H1 (cell line): ENCODE measurements around the gene CACFD1. TPM values are rescaled to one million over a fixed set of nuclear protein-coding genes. Genes with fewer than 3 reads are reported as not detected.

ENCODE experiments used
- KDM1A ChIP-seq: fragments of 200-600, 300-600 bp; sonication (generic); IDR thresholded peaks from 2 replicates; pipeline ENCODE4 v1.7.1; 2016; ENCODE audit warnings: mild to moderate bottlenecking, low read length, borderline replicate concordance
- RFX5 ChIP-seq: IDR thresholded peaks from 2 replicates; pipeline ENCODE4 v1.6.1; 2011; ENCODE audit warnings: low read depth, low read length, improper control_type of control experiment, borderline replicate concordance
- polyA plus RNA-seq, 7 experiments: library from polyadenylated mRNA; depleted of rRNA in 3 of 7; stranded (reverse) in 5 of 7; unstranded in 2 of 7; fragments of >200 nt in 5 of 7; fragments of 200-250 nt in 2 of 7; gene quantifications; 1 replicate in 5 of 7; 2 replicates in 1 of 7; 4 replicates in 1 of 7; pipeline versions ENCODE4 v1.2.1 to v1.2.3, GENCODE V29; 2011 to 2013; ENCODE audit warnings: missing spikeins in 2 of 7, mixed read lengths in 2 of 7
- total RNA-seq: library from RNA; stranded (reverse); fragmentation: NEBNext Ultra II Directional; extraction: Animal tissue kit (Norgen Biotek cat#: 25700); gene quantifications from 2 replicates; pipeline ENCODE4 v1.2.1, GENCODE V29; 2021

The CACFD1 gene
- total and polyA plus RNA-seq, 2 of the 8 experiments (the other 6 are each of a cell fraction or from before 2014, with no cell fraction given) = 13.4 to 15.5 TPM

GRCh38 chr9:133455936-133456335 lies 3.8 kb upstream of the CACFD1 start (continued):
- TF ChIP-seq KDM1A (no peak), RFX5 (no peak)
